Mucosa of stomach (tissue), 1 donor: ENCODE results near the gene ZNF618.

Experiments
- H3K27me3 ChIP-seq: one replicate; pipeline ENCODE4 v1.7.0; 2013; ENCODE audit warnings: mild to moderate bottlenecking, low read length; ENCODE audit not compliant: control insufficient read depth, insufficient read depth
- H3K36me3 ChIP-seq: one replicate; pipeline ENCODE4 v1.7.0; 2013; ENCODE audit warnings: low read length; ENCODE audit not compliant: control insufficient read depth, insufficient read depth
- H3K4me1 ChIP-seq: one replicate; pipeline ENCODE4 v1.7.0; 2013; ENCODE audit warnings: mild to moderate bottlenecking, low read length; ENCODE audit not compliant: control insufficient read depth, insufficient read depth
- H3K4me3 ChIP-seq: one replicate; pipeline ENCODE4 v1.7.0; 2013; ENCODE audit warnings: low read length
- H3K9ac ChIP-seq: one replicate; pipeline ENCODE4 v1.7.0; 2013; ENCODE audit warnings: mild to moderate bottlenecking, low read length, moderate library complexity
- H3K9me3 ChIP-seq: one replicate; pipeline ENCODE4 v1.7.0; 2013; ENCODE audit warnings: mild to moderate bottlenecking, low read length, moderate library complexity; ENCODE audit not compliant: control insufficient read depth
- donor health status: Pancreatic carcinoma.

Gene ZNF618

GRCh38 chr9:113899205-113899604, 23.1 kb downstream of the ZNF618 start:
- Histone ChIP-seq H3K27me3 (no peaks in the 10 kb centered on the region), H3K9me3 (no peaks in the 10 kb centered on the region), H3K36me3 (no peaks in the 10 kb centered on the region), H3K9ac (no peak overlapping the region), H3K4me1 (no peaks in the 10 kb centered on the region), H3K4me3 (no peak overlapping the region)

- Histone ChIP-seq H3K4me1 (peaks cover 2% of the 10 kb centered on the region), H3K9me3 (no peaks in the 10 kb centered on the region), H3K9ac (no peak overlapping the region), H3K36me3 (no peaks in the 10 kb centered on the region), H3K27me3 (no peaks in the 10 kb centered on the region), H3K4me3 (no peak overlapping the region)
Observed at GRCh38 chr9:113901221-113901688, 25.1 kb downstream of the ZNF618 start.

GRCh38 chr9:113903514-113904077, 27.5 kb downstream of the ZNF618 start:
- H3K36me3 ChIP-seq, result no peaks in the 10 kb centered on the region
- no peaks in the 10 kb centered on the region for H3K27me3 ChIP-seq
- peaks cover 16% of the 10 kb centered on the region for H3K4me1 ChIP-seq
- H3K9ac ChIP-seq, result no peak overlapping the region
- no peaks in the 10 kb centered on the region for H3K9me3 ChIP-seq
- no peak overlapping the region for H3K4me3 ChIP-seq

GRCh38 chr9:113906411-113907110, 30.5 kb downstream of the ZNF618 start:
- H3K36me3 ChIP-seq, result no peaks in the 10 kb centered on the region
- H3K27me3 ChIP-seq, result no peaks in the 10 kb centered on the region
- H3K9ac ChIP-seq, result no peak overlapping the region
- H3K4me1 ChIP-seq, result peaks cover 35% of the 10 kb centered on the region
- H3K4me3 ChIP-seq, result no peak overlapping the region
- no peaks in the 10 kb centered on the region for H3K9me3 ChIP-seq

- Histone ChIP-seq H3K27me3 (no peaks in the 10 kb centered on the region), H3K36me3 (no peaks in the 10 kb centered on the region), H3K4me3 (no peak overlapping the region), H3K9ac (no peak overlapping the region), H3K9me3 (no peaks in the 10 kb centered on the region), H3K4me1 (peaks cover 43% of the 10 kb centered on the region)
Observed at GRCh38 chr9:113907282-113907681, 31.2 kb downstream of the ZNF618 start.

- peaks cover 57% of the 10 kb centered on the region for H3K4me1 ChIP-seq
- no peak overlapping the region for H3K9ac ChIP-seq
- no peaks in the 10 kb centered on the region for H3K27me3 ChIP-seq
- H3K4me3 ChIP-seq, result no peak overlapping the region
- H3K9me3 ChIP-seq, result no peaks in the 10 kb centered on the region
- no peaks in the 10 kb centered on the region for H3K36me3 ChIP-seq
Observed at GRCh38 chr9:113909421-113909820, 33.3 kb downstream of the ZNF618 start.

- Histone ChIP-seq H3K4me1 (peaks cover 57% of the 10 kb centered on the region), H3K9ac (peak overlapping the region; percentile 53), H3K27me3 (no peaks in the 10 kb centered on the region), H3K36me3 (no peaks in the 10 kb centered on the region), H3K4me3 (no peak overlapping the region), H3K9me3 (no peaks in the 10 kb centered on the region)
Observed at GRCh38 chr9:113910036-113910639, 34.0 kb downstream of the ZNF618 start.

- Histone ChIP-seq H3K4me3 (no peak overlapping the region), H3K36me3 (no peaks in the 10 kb centered on the region), H3K4me1 (peaks cover 47% of the 10 kb centered on the region), H3K27me3 (no peaks in the 10 kb centered on the region), H3K9ac (peak overlapping the region; percentile 20), H3K9me3 (no peaks in the 10 kb centered on the region)
Observed at GRCh38 chr9:113911850-113912557, 35.9 kb downstream of the ZNF618 start.

- Histone ChIP-seq H3K4me1 (peaks cover 41% of the 10 kb centered on the region), H3K36me3 (no peaks in the 10 kb centered on the region), H3K9ac (no peak overlapping the region), H3K27me3 (no peaks in the 10 kb centered on the region), H3K9me3 (no peaks in the 10 kb centered on the region), H3K4me3 (no peak overlapping the region)
Observed at GRCh38 chr9:113912816-113913215, 36.7 kb downstream of the ZNF618 start.

- Histone ChIP-seq H3K36me3 (no peaks in the 10 kb centered on the region), H3K4me1 (peaks cover 41% of the 10 kb centered on the region), H3K27me3 (no peaks in the 10 kb centered on the region)
Observed at GRCh38 chr9:113913426-113914195, 37.5 kb downstream of the ZNF618 start.

GRCh38 chr9:113914517-113914916, 38.4 kb downstream of the ZNF618 start:
- no peaks in the 10 kb centered on the region for H3K36me3 ChIP-seq
- H3K4me1 ChIP-seq, result peaks cover 34% of the 10 kb centered on the region
- H3K9ac ChIP-seq, result no peak overlapping the region
- H3K9me3 ChIP-seq, result no peaks in the 10 kb centered on the region
- no peaks in the 10 kb centered on the region for H3K27me3 ChIP-seq
- H3K4me3 ChIP-seq, result no peak overlapping the region

More at GRCh38 chr9:113913426-113914195, 37.5 kb downstream of the ZNF618 start:
- no peak overlapping the region for H3K9ac ChIP-seq
- H3K9me3 ChIP-seq, result no peaks in the 10 kb centered on the region
- no peak overlapping the region for H3K4me3 ChIP-seq
